NCI-H82 (cell line): ENCODE results near the gene COX15.
"Not testable (repeated sequence)": the region's sequence is repeated elsewhere in the genome, so short reads cannot be mapped to it uniquely, and the experiment has no call there.

Source experiments
- DNase-seq: peaks from one replicate; lab custom pipeline; 2025; lab: John Stamatoyannopoulos, UW

Gene COX15

DNA sequence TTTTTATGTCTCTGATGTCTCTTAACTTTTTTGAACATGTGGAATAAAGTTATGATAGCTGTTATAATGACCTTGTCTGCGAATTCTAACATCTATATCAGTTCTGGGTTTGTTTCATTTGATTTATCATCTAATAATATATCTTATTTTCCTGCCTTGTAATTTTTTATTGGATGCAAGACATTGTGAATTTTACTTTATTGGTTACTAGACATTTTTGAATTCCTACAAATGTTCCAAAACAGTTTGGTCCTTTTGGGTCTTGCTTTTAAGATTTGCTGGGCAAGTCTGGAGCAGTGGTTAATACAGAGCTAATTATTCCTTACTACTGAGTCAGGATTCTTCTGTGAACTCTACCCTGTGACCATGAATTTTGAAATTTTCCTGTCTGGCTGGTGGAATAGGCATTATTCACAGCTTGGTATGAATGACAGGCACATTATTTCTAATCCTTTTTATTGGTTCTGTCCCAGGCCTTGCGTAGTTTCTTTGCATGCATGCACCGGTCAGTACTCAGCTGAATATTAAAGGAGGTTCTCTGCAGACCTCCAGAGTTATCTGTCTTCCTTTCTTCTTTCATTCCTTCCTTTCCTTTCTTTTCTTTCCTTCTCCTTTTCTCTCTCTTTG, 9.1 kb upstream of the COX15 start:
- no peak for DNase-seq

DNA sequence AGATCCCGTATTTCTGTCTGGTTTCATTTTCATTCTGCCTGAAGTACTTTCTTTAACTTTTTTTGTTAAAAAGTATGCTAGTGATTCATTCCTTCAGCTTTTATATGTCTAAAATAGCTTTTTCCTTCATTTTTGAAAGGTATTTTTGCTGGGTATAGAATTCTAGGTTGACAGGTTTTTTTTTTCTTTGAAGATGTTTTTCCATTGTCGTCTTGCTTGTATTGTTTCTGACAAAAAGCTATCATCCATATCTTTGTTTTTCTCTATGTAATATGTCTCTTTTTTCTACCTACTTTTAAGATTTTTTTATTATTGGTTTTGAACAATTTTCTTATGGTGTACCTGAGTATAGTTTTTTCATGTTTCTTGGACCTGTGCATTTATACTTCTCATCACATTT, 8.3 kb upstream of the COX15 start:
- no peak for DNase-seq

DNA sequence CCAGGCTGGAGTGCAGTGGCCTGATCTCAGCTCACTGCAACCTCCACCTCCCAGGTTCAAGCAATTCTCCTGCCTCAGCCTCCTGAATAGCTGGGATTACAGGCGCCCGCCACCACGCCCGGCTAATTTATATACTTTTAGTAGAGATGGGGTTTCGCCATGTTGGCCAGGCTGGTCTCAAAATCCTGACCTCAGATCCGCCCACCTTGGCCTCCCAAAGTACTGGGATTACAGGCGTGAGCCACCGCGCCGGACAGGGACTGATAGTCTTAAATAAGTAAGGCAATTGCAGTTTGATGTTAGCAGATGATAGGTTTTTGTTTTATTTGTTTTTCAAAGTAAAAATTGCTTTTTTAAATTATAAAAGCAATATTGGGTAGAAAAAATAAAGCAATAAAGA, 2.2 kb upstream of the COX15 start:
- DNase-seq: not testable (repeated sequence)

DNA sequence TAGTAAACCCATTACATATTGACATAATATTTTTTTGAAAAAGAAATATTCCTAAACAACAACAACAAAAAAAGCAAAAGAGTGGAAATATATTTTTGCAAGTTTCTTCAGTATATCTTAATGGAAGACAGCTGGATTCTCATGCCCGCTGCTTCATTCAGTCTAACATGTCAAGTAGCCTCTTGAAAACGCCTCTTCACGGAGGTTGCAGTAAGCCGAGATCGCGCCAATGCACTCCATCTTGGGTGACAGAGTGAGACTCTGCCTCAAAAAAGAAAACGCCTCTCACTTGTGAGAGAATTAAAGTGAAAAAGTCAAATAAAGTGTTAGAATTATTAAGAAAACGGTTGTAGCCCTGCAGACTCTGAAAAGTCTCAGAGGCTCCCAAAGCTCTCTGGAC, 1.4 kb upstream of the COX15 start:
- peak; percentile 17 for DNase-seq

DNA sequence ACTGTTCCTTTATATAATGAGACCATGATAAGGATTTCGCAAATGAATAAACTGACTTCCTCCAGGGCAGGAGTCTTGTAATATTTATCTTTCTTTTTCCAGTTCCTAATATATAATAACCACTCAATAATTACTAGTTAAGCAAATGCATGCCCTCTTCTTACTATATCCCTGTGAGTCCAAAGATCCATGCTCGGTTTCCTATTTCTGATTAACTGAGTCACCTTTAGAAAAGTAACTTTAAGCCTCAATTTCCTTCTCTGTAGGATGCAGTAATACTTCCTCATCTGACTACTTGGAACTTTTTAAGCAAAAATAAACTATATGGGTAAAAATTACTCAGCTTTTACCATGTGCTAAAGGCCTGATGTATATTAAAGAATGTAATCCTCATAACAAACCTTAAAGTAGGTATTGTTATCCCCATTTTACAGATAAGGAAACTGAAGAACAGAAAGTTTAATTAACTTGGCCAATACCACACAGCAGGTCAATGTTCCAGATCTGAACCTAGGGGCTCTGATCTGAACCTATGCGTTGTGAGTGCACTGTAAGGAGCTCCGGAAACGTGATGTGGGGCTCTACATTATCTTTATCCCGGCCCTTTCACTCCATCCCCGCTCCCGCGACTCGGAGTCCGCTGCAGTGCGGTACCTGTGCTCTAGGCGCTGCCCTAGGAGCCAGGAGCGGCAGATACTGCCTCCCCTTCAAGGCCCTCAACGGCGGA, 458 bp downstream of the COX15 start:
- DNase-seq: no peak

DNA sequence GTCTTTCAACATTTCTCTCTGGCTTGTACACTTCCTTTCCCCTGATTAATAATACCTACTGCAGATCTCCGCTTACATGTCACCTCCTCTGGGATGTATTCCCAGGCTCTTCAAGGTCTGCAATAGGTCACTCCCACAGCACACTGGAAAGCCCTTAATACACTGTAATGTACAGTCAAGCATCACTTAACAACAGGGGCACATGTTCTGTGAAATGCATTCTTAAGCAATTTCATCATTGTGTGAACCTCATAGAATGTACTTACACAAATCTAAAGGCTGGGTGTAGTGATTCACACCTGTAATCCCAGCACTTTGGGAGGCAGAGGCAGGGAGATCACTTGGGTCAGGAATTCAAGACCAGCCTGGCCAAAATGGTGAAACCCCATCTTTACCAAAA, 1.9 kb downstream of the COX15 start:
- no peak for DNase-seq

DNA sequence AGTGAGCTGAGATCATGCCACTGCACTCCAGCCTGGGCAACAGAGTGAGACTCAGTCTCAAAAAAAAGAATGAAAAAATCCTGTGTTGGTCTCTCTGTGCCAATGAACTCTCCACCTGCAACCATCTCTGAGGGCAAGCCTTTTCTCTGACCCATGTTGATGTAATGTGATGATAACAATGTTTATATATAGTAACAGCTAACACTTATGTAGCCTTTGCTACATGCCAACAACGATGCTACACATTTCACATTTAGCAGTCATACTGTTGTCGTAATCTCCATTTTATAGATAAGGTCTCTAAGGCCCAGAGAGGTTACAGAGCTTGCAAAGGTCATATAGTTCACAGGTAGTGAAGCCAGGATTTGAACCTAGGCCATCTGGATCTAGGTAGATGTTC, 11.5 kb downstream of the COX15 start:
- DNase-seq: no peak

DNA sequence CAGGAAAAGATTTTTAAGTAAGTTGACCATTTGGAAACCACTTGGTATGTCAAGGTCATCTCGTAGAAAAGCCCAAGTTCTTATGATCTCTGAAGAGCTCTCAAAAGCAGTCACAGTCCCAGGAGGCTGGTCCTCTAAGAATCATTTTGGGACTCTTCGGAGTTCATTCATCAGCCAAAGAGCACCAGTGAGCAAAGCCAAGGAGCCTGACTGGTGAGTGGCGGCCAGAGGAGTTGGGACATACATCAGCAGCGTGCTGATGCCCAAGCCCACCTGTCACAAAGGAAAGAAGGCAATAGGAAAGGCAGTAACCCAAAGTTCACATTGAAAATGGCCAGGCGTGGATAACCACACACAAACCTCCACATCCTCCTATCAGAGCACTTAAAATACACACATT, 17.5 kb downstream of the COX15 start:
- no peak for DNase-seq

DNA sequence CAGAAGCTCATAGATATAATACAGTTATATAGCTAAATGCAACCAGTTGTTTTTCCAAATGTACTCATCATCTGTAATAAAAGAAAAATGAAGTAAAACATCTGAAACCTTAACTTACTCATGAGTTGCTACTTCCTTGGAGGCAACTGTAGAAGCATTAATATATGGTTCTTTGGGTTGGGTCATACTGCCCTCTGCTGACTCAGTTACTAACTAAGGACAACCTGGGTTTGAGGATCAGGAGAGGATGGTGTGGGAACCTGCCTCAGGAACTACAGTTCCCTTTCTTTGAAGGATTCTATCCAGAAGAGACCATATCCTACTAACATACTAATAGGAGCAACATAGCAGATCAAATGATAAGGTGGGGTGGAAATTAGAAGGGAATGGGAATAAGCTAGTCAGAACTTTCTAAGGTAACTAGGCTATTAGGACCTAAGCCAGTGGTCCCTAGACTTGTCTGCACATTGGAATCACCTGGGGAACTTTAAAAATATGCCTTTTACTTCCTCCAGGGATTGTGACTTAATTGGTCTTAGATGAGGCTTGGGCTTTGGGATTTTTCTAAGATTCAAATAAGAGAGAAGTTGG, 20.7 kb downstream of the COX15 start:
- peak; percentile 58 for DNase-seq

DNA sequence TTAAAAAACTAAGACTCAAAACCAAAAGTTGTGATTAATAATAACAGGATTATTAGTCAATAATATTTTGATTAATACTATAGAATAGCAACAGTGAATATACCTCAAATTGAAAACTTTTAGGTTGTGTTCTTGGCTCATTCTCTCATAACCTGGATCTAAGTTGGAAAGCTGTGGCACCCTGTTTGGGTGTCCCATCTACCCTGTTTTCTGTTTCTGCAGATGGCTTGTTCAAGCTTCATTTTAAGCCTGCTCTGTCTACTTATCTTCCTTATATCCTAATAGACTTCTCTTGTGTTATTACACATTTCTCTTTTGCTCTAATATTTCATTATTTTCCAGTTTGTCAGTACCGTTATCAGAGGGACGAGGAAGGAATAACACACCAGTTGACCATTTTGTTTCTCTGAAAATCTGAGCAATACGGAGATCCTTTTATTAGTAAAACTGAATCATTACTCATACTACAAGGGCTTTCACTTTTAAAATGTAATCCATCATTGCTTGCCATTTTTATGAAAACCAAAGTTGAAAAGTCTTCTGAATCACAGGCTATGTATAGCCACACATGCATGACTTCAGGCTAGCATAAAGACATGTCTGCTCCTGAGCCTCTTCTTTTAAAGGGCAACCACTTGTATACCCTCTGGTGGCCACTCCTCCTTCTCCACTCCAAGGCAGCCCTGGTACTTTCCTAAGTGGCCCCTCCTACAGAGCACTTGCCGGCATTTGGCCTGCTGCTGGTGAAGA, 22.3 kb downstream of the COX15 start:
- DNase-seq: no peak

DNA sequence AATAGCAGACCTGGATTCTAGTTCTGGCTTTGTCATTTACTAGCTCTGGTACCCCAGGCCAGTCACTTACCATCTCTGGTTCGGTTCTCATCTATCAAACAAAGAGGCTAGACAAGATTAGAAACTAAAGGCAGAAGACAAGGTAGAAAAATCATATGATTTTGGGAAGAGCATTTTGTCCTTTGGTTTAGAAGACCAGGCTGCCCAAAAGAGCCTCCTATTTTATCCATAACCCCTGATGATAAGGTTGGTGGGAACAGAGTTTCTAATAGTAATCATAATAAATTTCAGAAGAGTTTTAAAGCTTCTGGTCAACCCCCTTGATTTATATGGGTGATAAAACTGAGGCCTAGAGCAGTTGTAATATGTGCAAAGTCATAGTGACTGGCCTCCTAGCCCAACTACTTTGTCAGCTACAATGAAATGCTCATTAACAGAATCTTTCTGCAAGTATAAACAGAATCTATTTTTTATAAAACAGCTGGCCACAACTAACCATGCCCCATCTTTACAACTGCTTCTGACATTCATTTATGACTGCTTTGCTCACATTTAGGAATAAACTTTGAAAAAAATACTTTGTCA, 23.4 kb downstream of the COX15 start:
- DNase-seq: no peak

DNA sequence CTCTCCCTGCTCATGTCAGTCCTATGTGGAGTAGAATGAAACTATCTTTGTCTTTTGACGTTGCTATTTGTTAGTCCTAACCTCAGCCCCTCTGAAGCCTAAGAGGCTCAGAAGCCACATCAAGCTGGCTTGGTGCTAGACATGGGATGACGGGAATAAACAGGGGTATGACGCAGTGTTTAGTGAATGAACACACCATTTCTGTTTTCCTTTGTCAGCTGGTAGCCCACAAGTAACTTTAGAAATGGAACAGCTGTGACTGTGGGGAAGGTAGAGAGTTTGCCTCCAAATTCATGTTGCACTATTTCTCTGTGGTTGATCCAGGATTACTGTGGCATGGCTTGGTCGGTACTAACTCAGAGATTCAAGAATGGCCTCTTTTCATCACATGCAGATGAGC, 31.3 kb downstream of the COX15 start:
- no peak for DNase-seq

DNA sequence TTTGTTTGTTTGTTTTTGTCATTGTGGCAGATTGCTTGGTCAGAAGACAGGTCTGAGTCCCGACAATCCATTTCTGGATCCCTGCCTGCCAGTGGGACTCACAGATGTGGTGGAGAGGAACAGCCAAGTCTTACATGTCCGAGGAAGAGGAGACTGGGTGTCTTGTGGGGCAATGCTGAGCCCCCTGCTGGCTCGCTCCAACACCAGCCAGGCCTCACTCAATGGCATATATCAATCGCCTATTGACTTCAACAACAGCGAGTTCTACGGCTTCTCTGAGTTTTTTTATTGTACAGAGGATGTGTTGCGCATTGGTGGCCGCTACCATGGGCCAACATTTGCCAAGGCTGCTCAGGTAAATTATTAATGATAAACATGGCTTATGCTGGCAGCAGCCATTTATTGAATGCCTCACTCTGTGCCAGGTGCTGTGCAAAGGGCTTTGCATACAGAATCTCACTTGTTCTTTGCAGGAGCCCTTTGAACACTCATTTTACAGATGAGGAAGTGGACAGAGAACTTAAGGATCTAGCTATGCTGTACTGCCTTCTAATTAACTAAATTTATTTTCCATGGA, 33.3 kb downstream of the COX15 start:
- no peak for DNase-seq

DNA sequence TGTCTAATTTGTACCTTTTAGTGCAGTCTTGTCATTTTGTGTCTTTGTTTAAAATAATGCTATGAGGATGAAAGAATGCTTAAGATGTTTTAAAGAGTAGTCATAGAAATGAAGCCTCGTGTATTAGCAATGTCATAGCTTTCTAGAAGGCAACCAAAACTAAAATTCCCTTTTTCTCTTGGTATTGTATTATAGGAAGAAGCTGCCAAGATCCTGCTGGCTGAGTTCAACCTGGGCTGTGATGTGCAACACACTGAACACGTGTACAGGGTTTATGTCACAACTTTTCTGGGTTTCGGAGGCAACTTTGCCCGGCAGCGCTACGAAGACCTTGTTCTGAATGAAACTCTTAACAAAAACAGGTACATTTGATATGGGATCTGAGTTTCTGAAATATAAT, 36.2 kb downstream of the COX15 start:
- DNase-seq: no peak

DNA sequence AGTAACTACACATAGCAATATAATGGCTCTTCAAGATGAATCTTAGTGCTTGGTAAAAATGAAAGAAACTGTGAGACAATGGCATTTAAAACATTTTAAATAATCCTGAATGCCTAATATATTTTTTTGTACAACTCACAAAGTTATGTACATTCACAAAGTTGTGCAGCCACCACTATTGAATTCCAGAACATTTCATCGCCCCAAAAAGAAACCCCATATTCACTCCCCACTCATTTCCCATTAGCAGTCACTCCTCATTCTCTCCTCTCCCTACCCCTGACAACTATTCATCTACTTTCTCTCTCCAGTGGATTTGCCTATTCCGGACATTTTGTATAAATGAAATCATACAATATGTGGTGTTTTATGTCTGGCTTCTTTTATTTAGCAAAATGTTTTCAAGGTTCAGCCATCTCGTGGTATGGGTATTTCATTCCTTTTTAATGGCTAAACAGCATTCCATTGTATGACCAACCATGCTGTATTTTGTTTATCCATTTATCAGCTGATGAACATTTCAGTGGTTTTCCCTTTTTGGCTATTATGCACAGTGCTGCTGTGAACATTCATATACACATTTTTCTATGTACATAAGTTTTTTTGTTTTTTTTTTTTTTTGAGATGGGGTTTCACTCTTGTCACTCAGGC, 37.9 kb downstream of the COX15 start:
- no peak for DNase-seq

DNA sequence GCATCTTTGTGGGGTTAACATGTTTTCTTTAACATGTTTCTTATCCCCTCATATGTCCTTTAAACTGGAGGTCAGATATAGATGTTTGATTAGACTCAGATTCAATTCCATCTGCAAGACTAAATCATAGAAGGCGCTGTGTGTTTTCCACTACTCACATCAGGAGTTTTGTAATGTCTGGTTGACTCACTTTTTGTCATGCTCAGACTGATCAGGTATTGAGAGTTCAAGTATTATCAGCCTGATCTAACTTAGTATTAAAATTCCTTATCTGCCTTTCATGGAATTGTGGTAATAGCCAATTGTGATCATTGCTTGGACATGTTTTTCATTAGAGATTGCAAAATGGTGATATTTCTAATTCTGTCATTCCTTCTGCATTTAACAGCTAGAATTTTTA, 42.5 kb downstream of the COX15 start:
- DNase-seq: no peak

DNA sequence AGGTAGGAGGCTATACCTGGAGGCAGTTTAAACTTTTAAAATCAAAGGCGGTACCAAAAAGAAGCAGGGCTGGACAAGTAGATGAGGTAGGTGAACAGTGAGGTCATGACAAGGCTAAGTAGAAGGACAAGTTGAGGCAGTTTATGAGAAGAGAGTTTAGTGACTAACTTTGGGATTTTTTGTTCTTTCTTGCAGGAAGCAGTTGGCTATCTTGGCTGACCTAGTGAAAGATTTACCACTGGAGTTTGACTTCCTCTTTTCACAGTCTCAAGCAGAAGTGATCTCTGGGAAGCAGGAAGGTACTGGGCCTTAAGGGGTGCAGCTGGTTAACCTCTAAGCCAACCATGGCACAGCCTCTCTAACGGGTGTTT, 46.3 kb downstream of the COX15 start:
- DNase-seq: no peak

DNA sequence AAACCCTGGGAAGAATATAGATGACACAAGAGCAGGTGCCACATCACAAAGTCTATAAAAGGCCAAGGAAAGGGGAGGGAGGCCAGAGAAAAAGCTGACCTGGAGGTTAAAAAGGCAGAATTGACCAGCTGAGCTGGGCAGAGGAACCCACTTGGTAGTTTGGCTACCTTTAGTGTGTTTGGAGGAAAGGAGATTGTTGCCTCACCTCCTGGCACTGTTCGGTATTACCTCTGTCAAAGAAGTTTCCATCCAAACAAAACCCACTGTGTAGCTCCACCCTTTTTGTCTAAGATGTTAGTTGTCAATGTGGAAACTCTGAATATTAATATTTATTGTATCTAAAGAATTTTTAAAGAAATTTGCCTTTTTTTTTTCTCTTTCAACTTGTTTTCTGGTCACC, 49.2 kb downstream of the COX15 start:
- no peak for DNase-seq
